Astrocyte of the cerebellum (primary cell): ENCODE results near the gene OLAH.

ENCODE experiments used
- DNase-seq: peaks from one replicate; pipeline ENCODE4 v3.0.0-alpha.2; 2011; ENCODE audit warnings: low read depth
- H3K4me3 ChIP-seq: 2 replicates; pipeline ENCODE4 v1.5.1; 2011; ENCODE audit warnings: mild to moderate bottlenecking, low read depth, low read length, moderate library complexity
- in situ Hi-C: cut with HindIII; loops from 2 replicates; pipeline ENCODE4 v1.10.0; 2017; ENCODE audit warnings: low sequenced_read_pairs
- TF ChIP-seq, protein P1 (sequence below): IDR thresholded peaks from 2 replicates; pipeline ENCODE4 v1.5.1; 2012; ENCODE audit warnings: low read length, low read depth, moderate library complexity, mild to moderate bottlenecking; ENCODE audit errors: missing control alignments

The OLAH gene

DNA sequence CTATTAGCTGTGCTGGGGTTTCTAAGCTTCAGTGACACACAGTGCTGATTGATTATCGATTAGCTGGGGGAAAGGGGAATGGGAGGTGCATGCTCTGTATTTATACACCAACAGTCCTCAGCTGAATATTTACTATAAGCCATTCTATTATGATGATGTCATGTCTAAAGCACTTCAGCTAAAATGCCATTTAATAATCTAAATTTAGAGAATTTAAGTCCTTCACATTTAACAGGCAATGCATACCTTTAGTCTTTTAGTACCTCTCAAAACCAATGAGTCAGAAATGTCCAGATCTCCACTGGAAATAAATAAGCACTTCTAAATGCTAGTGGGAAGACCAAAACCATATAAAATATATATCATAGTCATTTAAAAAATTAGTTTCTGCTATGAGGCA, 78.0 kb downstream of the OLAH start:
- DNase-seq: no peak

DNA sequence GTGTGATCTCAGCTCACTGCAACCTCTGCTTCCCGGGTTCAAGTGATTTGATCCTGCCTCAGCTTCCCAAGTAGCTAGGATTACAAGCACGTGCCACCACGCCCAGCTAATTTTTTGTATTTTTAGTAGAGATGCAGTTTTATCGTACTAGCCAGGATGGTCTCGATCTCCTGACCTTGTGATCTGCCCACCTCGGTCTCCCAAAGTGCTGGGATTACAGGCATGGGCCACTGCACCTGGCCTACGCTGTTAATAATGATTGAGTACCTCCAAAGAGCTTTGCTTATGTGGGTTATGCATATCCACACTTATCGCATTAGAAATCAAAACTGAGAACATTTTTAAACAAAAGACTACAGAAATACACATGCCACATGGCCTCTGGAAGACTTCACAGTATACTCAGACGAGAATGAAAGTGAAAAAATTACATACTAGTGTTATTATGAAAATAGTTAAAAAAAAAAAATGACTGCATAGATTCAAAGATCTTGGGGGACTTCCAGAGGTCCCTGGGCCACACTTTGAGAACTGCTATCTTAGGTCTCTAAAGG, 78.8 kb downstream of the OLAH start:
- in situ Hi-C loops: no loop called here
- DNase-seq: no peak
- no peak overlapping the region for H3K4me3 ChIP-seq
- TF ChIP-seq, protein P1, sequence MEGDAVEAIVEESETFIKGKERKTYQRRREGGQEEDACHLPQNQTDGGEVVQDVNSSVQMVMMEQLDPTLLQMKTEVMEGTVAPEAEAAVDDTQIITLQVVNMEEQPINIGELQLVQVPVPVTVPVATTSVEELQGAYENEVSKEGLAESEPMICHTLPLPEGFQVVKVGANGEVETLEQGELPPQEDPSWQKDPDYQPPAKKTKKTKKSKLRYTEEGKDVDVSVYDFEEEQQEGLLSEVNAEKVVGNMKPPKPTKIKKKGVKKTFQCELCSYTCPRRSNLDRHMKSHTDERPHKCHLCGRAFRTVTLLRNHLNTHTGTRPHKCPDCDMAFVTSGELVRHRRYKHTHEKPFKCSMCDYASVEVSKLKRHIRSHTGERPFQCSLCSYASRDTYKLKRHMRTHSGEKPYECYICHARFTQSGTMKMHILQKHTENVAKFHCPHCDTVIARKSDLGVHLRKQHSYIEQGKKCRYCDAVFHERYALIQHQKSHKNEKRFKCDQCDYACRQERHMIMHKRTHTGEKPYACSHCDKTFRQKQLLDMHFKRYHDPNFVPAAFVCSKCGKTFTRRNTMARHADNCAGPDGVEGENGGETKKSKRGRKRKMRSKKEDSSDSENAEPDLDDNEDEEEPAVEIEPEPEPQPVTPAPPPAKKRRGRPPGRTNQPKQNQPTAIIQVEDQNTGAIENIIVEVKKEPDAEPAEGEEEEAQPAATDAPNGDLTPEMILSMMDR: no peak

More for the DNA sequence above, 78.0 kb downstream of the OLAH start:
- no peak overlapping the region for H3K4me3 ChIP-seq
- in situ Hi-C loops: no loop called here
- TF ChIP-seq, protein P1: no peak
